Large intestine (tissue), 3 donors: ENCODE measurements around the gene APOA4. TPM values are rescaled to one million over a fixed set of nuclear protein-coding genes. Genes with fewer than 3 reads are reported as not detected.

Source experiments
- DNase-seq, 2 donors: peaks; one replicate each; pipeline versions ENCODE4 v3.0.0 to v3.0.0-alpha.2; 2013
- H3K27ac ChIP-seq: one replicate; pipeline ENCODE4 v1.5.1; 2013; ENCODE audit warnings: low read length
- H3K27me3 ChIP-seq: 2 replicates; pipeline ENCODE4 v1.6.1; 2013; ENCODE audit warnings: low read length; ENCODE audit not compliant: control insufficient read depth, insufficient read depth
- H3K36me3 ChIP-seq: 2 replicates; pipeline ENCODE4 v1.6.1; 2013; ENCODE audit warnings: low read length; ENCODE audit not compliant: control insufficient read depth, insufficient read depth
- H3K4me1 ChIP-seq: one replicate; pipeline ENCODE4 v1.6.1; 2013; ENCODE audit warnings: low read length; ENCODE audit not compliant: control insufficient read depth, insufficient read depth
- H3K4me3 ChIP-seq: one replicate; pipeline ENCODE4 v1.5.1; 2013; ENCODE audit warnings: low read length
- H3K9me3 ChIP-seq: one replicate; pipeline ENCODE4 v1.6.1; 2013; ENCODE audit warnings: mild to moderate bottlenecking, low read depth, low read length, moderate library complexity; ENCODE audit not compliant: control insufficient read depth
- WGBS: methylation state at CpG from one replicate; pipeline ENCODE4 v1.1.5; 2013; ENCODE audit warnings: low lambda C conversion rate; ENCODE audit not compliant: insufficient coverage; 5-methylcytosine and 5-hydroxymethylcytosine counted together
- polyA plus RNA-seq: library from polyadenylated mRNA; unstranded; fragments of 120-200 nt; gene quantifications from one replicate; pipeline ENCODE4 v1.2.1, GENCODE V29; 2013

The APOA4 gene
- polyA plus RNA-seq, 1 donor = 4,166 TPM

- peak overlapping the region; percentile 97 for H3K27ac ChIP-seq
- H3K4me3 ChIP-seq = peak overlapping the region; percentile 21
- DNase-seq = no peak
- no CpG with 5 or more reads among the region's 13 CpGs for WGBS
- no peaks in the 10 kb centered on the region for H3K9me3 ChIP-seq
- H3K36me3 ChIP-seq = peaks cover 10% of the 10 kb centered on the region
- no peaks in the 10 kb centered on the region for H3K27me3 ChIP-seq
- H3K4me1 ChIP-seq = peaks cover 61% of the 10 kb centered on the region
These were observed 9.5 kb upstream of the APOA4 start for GRCh38 chr11:116832350-116833290.

- WGBS = no CpG with 5 or more reads among the region's 7 CpGs
- Histone ChIP-seq H3K27me3 (no peaks in the 10 kb centered on the region), H3K27ac (peak overlapping the region; percentile 97), H3K4me1 (peaks cover 62% of the 10 kb centered on the region), H3K36me3 (peaks cover 10% of the 10 kb centered on the region), H3K9me3 (no peaks in the 10 kb centered on the region), H3K4me3 (peak overlapping the region; percentile 21)
- no peak for DNase-seq
These were observed 8.8 kb upstream of the APOA4 start for GRCh38 chr11:116831790-116832349.

DNA sequence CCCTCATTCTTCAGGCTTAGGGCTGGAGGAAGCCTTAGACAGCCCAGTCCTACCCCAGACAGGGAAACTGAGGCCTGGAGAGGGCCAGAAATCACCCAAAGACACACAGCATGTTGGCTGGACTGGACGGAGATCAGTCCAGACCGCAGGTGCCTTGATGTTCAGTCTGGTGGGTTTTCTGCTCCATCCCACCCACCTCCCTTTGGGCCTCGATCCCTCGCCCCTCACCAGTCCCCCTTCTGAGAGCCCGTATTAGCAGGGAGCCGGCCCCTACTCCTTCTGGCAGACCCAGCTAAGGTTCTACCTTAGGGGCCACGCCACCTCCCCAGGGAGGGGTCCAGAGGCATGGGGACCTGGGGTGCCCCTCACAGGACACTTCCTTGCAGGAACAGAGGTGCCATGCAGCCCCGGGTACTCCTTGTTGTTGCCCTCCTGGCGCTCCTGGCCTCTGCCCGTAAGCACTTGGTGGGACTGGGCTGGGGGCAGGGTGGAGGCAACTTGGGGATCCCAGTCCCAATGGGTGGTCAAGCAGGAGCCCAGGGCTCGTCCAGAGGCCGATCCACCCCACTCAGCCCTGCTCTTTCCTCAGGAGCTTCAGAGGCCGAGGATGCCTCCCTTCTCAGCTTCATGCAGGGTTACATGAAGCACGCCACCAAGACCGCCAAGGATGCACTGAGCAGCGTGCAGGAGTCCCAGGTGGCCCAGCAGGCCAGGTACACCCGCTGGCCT is 7.2 kb upstream of the APOA4 start:
- H3K9me3 ChIP-seq = no peaks in the 10 kb centered on the region
- no CpG with 5 or more reads among the region's 17 CpGs for WGBS
- peak overlapping the region; percentile 97 for H3K27ac ChIP-seq
- no peaks in the 10 kb centered on the region for H3K27me3 ChIP-seq
- peak overlapping the region; percentile 58 for H3K4me3 ChIP-seq
- H3K36me3 ChIP-seq = peaks cover 8% of the 10 kb centered on the region
- DNase-seq = no peak
- peaks cover 67% of the 10 kb centered on the region for H3K4me1 ChIP-seq

DNA sequence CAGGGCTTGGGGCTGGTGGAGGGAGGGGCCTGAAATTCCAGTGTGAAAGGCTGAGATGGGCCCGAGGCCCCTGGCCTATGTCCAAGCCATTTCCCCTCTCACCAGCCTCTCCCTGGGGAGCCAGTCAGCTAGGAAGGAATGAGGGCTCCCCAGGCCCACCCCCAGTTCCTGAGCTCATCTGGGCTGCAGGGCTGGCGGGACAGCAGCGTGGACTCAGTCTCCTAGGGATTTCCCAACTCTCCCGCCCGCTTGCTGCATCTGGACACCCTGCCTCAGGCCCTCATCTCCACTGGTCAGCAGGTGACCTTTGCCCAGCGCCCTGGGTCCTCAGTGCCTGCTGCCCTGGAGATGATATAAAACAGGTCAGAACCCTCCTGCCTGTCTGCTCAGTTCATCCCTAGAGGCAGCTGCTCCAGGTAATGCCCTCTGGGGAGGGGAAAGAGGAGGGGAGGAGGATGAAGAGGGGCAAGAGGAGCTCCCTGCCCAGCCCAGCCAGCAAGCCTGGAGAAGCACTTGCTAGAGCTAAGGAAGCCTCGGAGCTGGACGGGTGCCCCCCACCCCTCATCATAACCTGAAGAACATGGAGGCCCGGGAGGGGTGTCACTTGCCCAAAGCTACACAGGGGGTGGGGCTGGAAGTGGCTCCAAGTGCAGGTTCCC is 6.5 kb upstream of the APOA4 start, which contains the start of gene APOC3:
Gene APOC3 (plus strand): TSS at position 383 of the 659 bp plus-strand sequence. CDS start 676 bp downstream, outside the sequence.
- Histone ChIP-seq H3K27ac (peak within 1 kb of the TSS; percentile 97), H3K36me3 (peaks cover 4% of the 10 kb centered on the region), H3K4me3 (peak within 1 kb of the TSS; percentile 58), H3K4me1 (peaks cover 66% of the 10 kb centered on the region), H3K9me3 (no peaks in the 10 kb centered on the region), H3K27me3 (no peaks in the 10 kb centered on the region)
- DNase-seq = peak; percentile 87 to 88
- WGBS = no CpG with 5 or more reads among the region's 9 CpGs

- peaks cover 4% of the 10 kb centered on the region for H3K36me3 ChIP-seq
- peak overlapping the region; percentile 58 for H3K4me3 ChIP-seq
- peaks cover 70% of the 10 kb centered on the region for H3K4me1 ChIP-seq
- DNase-seq = peak; percentile 91 to 97
- H3K9me3 ChIP-seq = no peaks in the 10 kb centered on the region
- peak overlapping the region; percentile 97 for H3K27ac ChIP-seq
- no peaks in the 10 kb centered on the region for H3K27me3 ChIP-seq
- WGBS = no CpG with 5 or more reads among the region's 16 CpGs
These were observed 5.8 kb upstream of the APOA4 start for GRCh38 chr11:116828632-116829524.

DNA sequence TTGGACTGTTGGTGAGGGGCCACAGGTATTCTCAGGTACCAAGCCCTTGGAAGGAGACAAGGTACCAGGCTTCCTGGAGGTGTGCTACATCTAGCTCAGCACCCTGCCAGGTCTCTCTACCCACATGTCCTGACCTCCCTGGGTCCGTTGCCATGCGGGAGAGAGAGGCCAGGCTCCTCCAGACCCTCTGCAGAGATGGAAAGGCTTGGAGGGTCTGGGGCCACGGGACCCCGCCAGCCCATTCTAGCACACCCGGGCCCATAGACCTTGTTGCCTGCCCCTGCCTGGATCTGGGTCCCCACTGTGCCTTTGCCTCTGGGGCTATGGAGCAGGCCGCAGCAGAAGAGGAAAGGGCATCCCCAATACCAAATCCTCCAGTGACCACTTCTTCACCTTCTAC is 4.4 kb upstream of the APOA4 start:
- no peak for DNase-seq
- Histone ChIP-seq H3K9me3 (no peaks in the 10 kb centered on the region), H3K36me3 (peaks cover 2% of the 10 kb centered on the region), H3K4me3 (no peak overlapping the region), H3K27me3 (no peaks in the 10 kb centered on the region), H3K4me1 (peaks cover 81% of the 10 kb centered on the region), H3K27ac (peak overlapping the region; percentile 97)
- no CpG with 5 or more reads among the region's 6 CpGs for WGBS

DNA sequence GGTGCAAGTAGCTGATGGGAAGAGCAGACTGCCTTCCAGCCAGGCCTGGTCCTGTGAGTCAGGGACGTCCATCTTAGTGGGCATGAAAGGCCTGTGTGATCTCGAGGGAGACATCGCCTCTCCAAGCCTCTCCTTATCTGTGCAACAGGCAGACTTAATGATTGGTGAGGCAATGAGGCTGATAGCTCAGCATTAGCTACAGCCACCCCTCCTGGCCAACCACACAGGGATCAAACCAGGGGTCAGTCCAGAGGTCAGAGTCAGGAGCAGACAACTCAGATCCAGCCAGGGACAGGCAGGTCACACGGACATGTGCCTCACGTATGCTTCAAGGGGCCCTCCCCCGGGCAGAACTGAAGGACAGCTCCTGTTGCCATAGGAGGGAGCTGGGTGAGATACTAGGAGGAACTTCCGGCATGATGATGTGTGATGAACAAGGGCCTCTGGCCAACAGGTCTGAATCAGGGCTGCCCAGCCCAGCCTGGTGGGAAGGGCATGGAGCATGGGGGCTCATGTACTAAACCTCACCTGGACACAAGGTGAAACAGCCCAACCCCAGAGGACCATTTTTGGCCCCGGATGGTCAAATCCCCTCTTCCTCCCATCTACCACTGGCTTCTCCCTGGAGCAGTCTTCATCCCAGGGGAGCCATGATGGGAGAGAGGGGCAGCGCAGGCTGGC is 3.8 kb upstream of the APOA4 start:
- no CpG with 5 or more reads among the region's 9 CpGs for WGBS
- Histone ChIP-seq H3K4me1 (peaks cover 78% of the 10 kb centered on the region), H3K36me3 (no peaks in the 10 kb centered on the region), H3K27ac (peak overlapping the region; percentile 97), H3K9me3 (no peaks in the 10 kb centered on the region), H3K27me3 (no peaks in the 10 kb centered on the region), H3K4me3 (no peak overlapping the region)
- peak; percentile 90 to 95 for DNase-seq

- Histone ChIP-seq H3K36me3 (peaks cover 7% of the 10 kb centered on the region), H3K9me3 (peaks cover 5% of the 10 kb centered on the region), H3K4me3 (no peak overlapping the region), H3K27me3 (no peaks in the 10 kb centered on the region), H3K4me1 (peaks cover 77% of the 10 kb centered on the region), H3K27ac (peak overlapping the region; percentile 97)
- DNase-seq = peak in 1 of 2 donors; percentile 49
- WGBS = no CpG with 5 or more reads among the region's 22 CpGs
These were observed 3.0 kb upstream of the APOA4 start for GRCh38 chr11:116825854-116826750.
